Measurements from ENCODE around the gene POLG.

GRCh38 chr15:89379818-89380217 is 45.2 kb upstream of the POLG start:
- no peak for TF ChIP-seq ZNF169 (tag by site-specific recombination; IDR thresholded peaks at IDR 0.05)
- TF ChIP-seq ZNF24 (tag by site-specific recombination; IDR thresholded peaks at IDR 0.05): no peak
- TF ChIP-seq GLIS1 (tag by site-specific recombination; IDR thresholded peaks at IDR 0.05): no peak
- no peak for TF ChIP-seq ZNF274 (IDR thresholded peaks at IDR 0.05; ENCODE audit: low read length)
- TF ChIP-seq ZNF274 (tag by site-specific recombination; IDR thresholded peaks at IDR 0.05; ENCODE audit: borderline replicate concordance): no peak
- TF ChIP-seq PATZ1 (tag by site-specific recombination; IDR thresholded peaks at IDR 0.05): no peak
- TF ChIP-seq ZNF311 (tag by site-specific recombination; IDR thresholded peaks at IDR 0.05; ENCODE audit: borderline replicate concordance): no peak
- TF ChIP-seq CTCF (tag by site-specific recombination; IDR thresholded peaks at IDR 0.05): no peak
- no peak for TF ChIP-seq ZXDB (tag by site-specific recombination; IDR thresholded peaks at IDR 0.05)
- TF ChIP-seq ZNF121 (tag by site-specific recombination; IDR thresholded peaks at IDR 0.05): no peak
- TF ChIP-seq TCF7L2 (IDR thresholded peaks at IDR 0.05; ENCODE audit: borderline replicate concordance, low read depth, low read length): no peak
